A549 (cell line): ENCODE results near the gene CPO. TPM values are rescaled to one million over a fixed set of nuclear protein-coding genes. Genes with fewer than 3 reads are reported as not detected.

ENCODE experiments used
- ATAC-seq, 2 experiments: fragments of 200-7000 bp in 1 of 2; fragments of >200 bp in 1 of 2; cut with Nextera tagmentation in 1 of 2; cut with Tn5 transposase in 1 of 2; 3 replicates each; pipeline versions ENCODE4 v1.8.0 to v1.9.1; 2018 to 2020; ENCODE audit warnings: mild to moderate bottlenecking in 1 of 2, moderate library complexity in 1 of 2
- CTCF ChIA-PET: fragments of 300-600 bp; sonication (Branson Sonifier 250); formaldehyde crosslinking; extraction: SDS; loops from one replicate; lab custom pipeline; 2021; ENCODE audit warnings: antibody characterized with exemption, inconsistent platforms; lab: Yijun Ruan, JAX
- POLR2A ChIA-PET: fragments of 350-600 bp; formaldehyde crosslinking; extraction: SDS; loops from one replicate; lab custom pipeline; 2021; ENCODE audit warnings: antibody characterized with exemption, inconsistent platforms; lab: Yijun Ruan, JAX
- DNase-seq, 2 experiments: peaks; one replicate each; pipeline versions ENCODE4 v3.0.0 to v3.0.0-alpha.2; 2011 to 2016; ENCODE audit warnings: low read depth in 1 of 2, low spot score in 1 of 2
- FAIRE-seq: peaks from 2 replicates; lab custom pipeline; 2011; peaks lifted over from hg19 to GRCh38; lab: Jason Lieb, UNC
- H3K27ac ChIP-seq, 2 experiments: fragments of >200 bp; sonication (Bioruptor Twin); formaldehyde crosslinking; 3 replicates each; pipeline ENCODE4 v1.5.1; 2016 to 2017
- H3K4me1 ChIP-seq: fragments of >200 bp; sonication (Bioruptor Twin); formaldehyde crosslinking; 3 replicates; pipeline ENCODE4 v1.6.1; 2016
- H3K4me2 ChIP-seq: fragments of >200 bp; sonication (Bioruptor Twin); formaldehyde crosslinking; 3 replicates; pipeline ENCODE4 v1.6.1; 2016
- H3K4me3 ChIP-seq: fragments of >200 bp; sonication (Bioruptor Twin); formaldehyde crosslinking; 3 replicates; pipeline ENCODE4 v1.5.1; 2016
- H3K9me3 ChIP-seq: fragments of >200 bp; sonication (Bioruptor Twin); formaldehyde crosslinking; 3 replicates; pipeline ENCODE4 v1.6.1; 2016
- BCL3 ChIP-seq: fragments of >200 bp; sonication (Bioruptor Twin); formaldehyde crosslinking; IDR thresholded peaks from 3 replicates; pipeline ENCODE4 v1.6.1; 2016
- BHLHE40 ChIP-seq: IDR thresholded peaks from 2 replicates; pipeline ENCODE4 v1.6.1; 2012; ENCODE audit warnings: low read depth, low read length, inconsistent platforms
- CBX2 ChIP-seq: fragments of 200-600 bp; sonication (generic); IDR thresholded peaks from 2 replicates; pipeline ENCODE4 v1.6.1; 2016; ENCODE audit warnings: low read depth, mild to moderate bottlenecking, borderline replicate concordance
- CBX8 ChIP-seq: fragments of 200-600 bp; sonication (generic); IDR thresholded peaks from 2 replicates; pipeline ENCODE4 v1.6.1; 2016
- CHD2 ChIP-seq: fragments of 150-350 bp; IDR thresholded peaks from 2 replicates; pipeline ENCODE4 v1.6.1; 2014; ENCODE audit warnings: low read length; ENCODE audit not compliant: partially characterized antibody
- CHD4 ChIP-seq: fragments of 200-600 bp; sonication (generic); IDR thresholded peaks from 2 replicates; pipeline ENCODE4 v1.6.1; 2016; ENCODE audit warnings: antibody characterized with exemption, mild to moderate bottlenecking, borderline replicate concordance
- CTCF ChIP-seq: fragments of >200 bp; sonication (Bioruptor Twin); formaldehyde crosslinking; IDR thresholded peaks from 3 replicates; pipeline ENCODE4 v1.5.1; 2016
- ESRRA ChIP-seq: fragments of 150-350 bp; IDR thresholded peaks from 2 replicates; pipeline ENCODE4 v1.6.1; 2014; ENCODE audit warnings: mild to moderate bottlenecking, low read length, borderline replicate concordance
- FOSB ChIP-seq: fragments of 250-450 bp; sonication (Bioruptor Pico); IDR thresholded peaks from 2 replicates; pipeline ENCODE4 v1.5.0; 2020; ENCODE audit warnings: mild to moderate bottlenecking, moderate library complexity
- HMGXB4 ChIP-seq: fragments of 250-450 bp; sonication (Bioruptor Pico); IDR thresholded peaks from 2 replicates; pipeline ENCODE4 v1.5.0; 2021; ENCODE audit warnings: mild to moderate bottlenecking, moderate library complexity, borderline replicate concordance
- HOXA7 ChIP-seq: fragments of 250-450 bp; sonication (Bioruptor Pico); IDR thresholded peaks from 2 replicates; pipeline ENCODE4 v1.5.0; 2020; ENCODE audit warnings: mild to moderate bottlenecking, moderate library complexity
- HOXB5 ChIP-seq: fragments of 250-450 bp; sonication (Bioruptor Pico); IDR thresholded peaks from 2 replicates; pipeline ENCODE4 v1.5.0; 2020; ENCODE audit warnings: mild to moderate bottlenecking, moderate library complexity
- JUN ChIP-seq, 2 experiments: fragments of >200 bp; sonication (Bioruptor Twin); formaldehyde crosslinking; IDR thresholded peaks; 2 replicates in 1 of 2; 3 replicates in 1 of 2; pipeline ENCODE4 v1.6.1; 2016 to 2017
- MAX ChIP-seq: IDR thresholded peaks from 2 replicates; pipeline ENCODE4 v1.6.1; 2012
- MYC ChIP-seq: IDR thresholded peaks from 2 replicates; pipeline ENCODE4 v1.6.1; 2012; ENCODE audit warnings: mild to moderate bottlenecking, inconsistent platforms, low read length, improper control_type of control experiment, borderline replicate concordance
- PBX3 ChIP-seq: IDR thresholded peaks from 2 replicates; pipeline ENCODE4 v1.6.1; 2012
- POLR2A ChIP-seq: IDR thresholded peaks from 2 replicates; pipeline ENCODE4 v1.6.1; 2012; ENCODE audit warnings: mild to moderate bottlenecking, low read length
- REST ChIP-seq: fragments of 200-600 bp; sonication (generic); IDR thresholded peaks from 2 replicates; pipeline ENCODE4 v1.6.1; 2016; ENCODE audit warnings: antibody characterized with exemption, mild to moderate bottlenecking, moderate library complexity
- RFX5 ChIP-seq: fragments of 450-650 bp; IDR thresholded peaks from 2 replicates; pipeline ENCODE4 v1.7.1; 2014; ENCODE audit warnings: antibody characterized with exemption, mild to moderate bottlenecking, moderate library complexity
- SREBF2 ChIP-seq: fragments of 450-650 bp; IDR thresholded peaks from 2 replicates; pipeline ENCODE4 v1.6.1; 2014; ENCODE audit warnings: mild to moderate bottlenecking, moderate library complexity
- TP53 ChIP-seq: fragments of 250-450 bp; sonication (Bioruptor Pico); IDR thresholded peaks from 2 replicates; pipeline ENCODE4 v1.5.0; 2021; ENCODE audit warnings: mild to moderate bottlenecking, moderate library complexity
- ZNF302 ChIP-seq: fragments of 250-450 bp; sonication (Bioruptor Pico); IDR thresholded peaks from 2 replicates; pipeline ENCODE4 v1.9.0; 2021; ENCODE audit warnings: inconsistent platforms, mild to moderate bottlenecking, moderate library complexity
- ZSCAN20 ChIP-seq: fragments of 250-450 bp; sonication (Bioruptor Pico); IDR thresholded peaks from 2 replicates; pipeline ENCODE4 v1.8.0; 2022; ENCODE audit warnings: mild to moderate bottlenecking, moderate library complexity
- WGBS: methylation state at CpG from one replicate; pipeline ENCODE4 v1.1.6; 2017; ENCODE audit errors: missing lambda C conversion rate; 5-methylcytosine and 5-hydroxymethylcytosine counted together
- polyA plus RNA-seq, 4 experiments: library from polyadenylated mRNA; depleted of rRNA in 3 of 4; stranded (reverse); fragments of >200 nt; fragmentation: RNase III in 1 of 4; extraction: RNeasy Plus Mini Kit Qiagen cat#74134 plus additional on column Dnase treatment in 1 of 4; gene quantifications; 2 replicates in 3 of 4; 3 replicates in 1 of 4; pipeline ENCODE4 v1.2.3, GENCODE V29; 2011 to 2017

Gene CPO
- polyA plus RNA-seq, 2 of the 4 experiments (the other 2 are of a cell fraction): 0.09 to 0.18 TPM

- FAIRE-seq (no peak), DNase-seq (no peak), ATAC-seq (no peak)
- Histone ChIP-seq H3K4me1 (no peaks in the 10 kb centered on the region), H3K27ac (no peak overlapping the region), H3K4me2 (no peak overlapping the region), H3K9me3 (peaks cover 8% of the 10 kb centered on the region; the same call in 2 of the 3 replicates), H3K4me3 (no peak overlapping the region)
- WGBS: 20% methylated on average over 2 of the region's 2 CpGs
- ChIA-PET CTCF (interaction anchor here (0.6 to 5.1 kb wide), 3 partner anchors 10 to 479 kb away, joined by 3 to 17 read pairs (median 3); no protein-coding TSS in a partner anchor), POLR2A (no interaction called here)
- TF ChIP-seq SREBF2 (no peak), REST (no peak), HOXB5 (CRISPR knock-in tag) (no peak), BCL3 (no peak), JUN (IDR thresholded peaks at IDR 0.05) (no peak), CHD2 (no peak), TP53 (CRISPR knock-in tag) (no peak), CBX8 (no peak), POLR2A (no peak), ESRRA (no peak), CHD4 (no peak), ZNF302 (CRISPR knock-in tag) (no peak), RFX5 (no peak)
Observed at GRCh38 chr2:206993396-206993911, 54.1 kb downstream of the CPO start.

- no peak for FAIRE-seq
- Histone ChIP-seq H3K27ac (no peak overlapping the region), H3K4me3 (no peak overlapping the region), H3K4me1 (no peaks in the 10 kb centered on the region), H3K9me3 (peaks cover 8% of the 10 kb centered on the region; the same call in 2 of the 3 replicates), H3K4me2 (no peak overlapping the region)
- TF ChIP-seq BHLHE40 (no peak), MYC (no peak), TP53 (CRISPR knock-in tag) (no peak), HOXA7 (CRISPR knock-in tag) (no peak), CTCF (no peak), FOSB (CRISPR knock-in tag) (no peak), POLR2A (no peak), PBX3 (no peak), HMGXB4 (CRISPR knock-in tag) (no peak), ZSCAN20 (CRISPR knock-in tag) (no peak), CHD4 (no peak), CBX2 (no peak), CHD2 (no peak), MAX (no peak)
- 70% methylated on average over 4 of the region's 4 CpGs for WGBS
- ChIA-PET POLR2A (no interaction called here), CTCF (interaction anchor here (0.6 to 0.7 kb wide), 2 partner anchors 11 to 479 kb away, joined by 3 read pairs; no protein-coding TSS in a partner anchor)
- no peak for ATAC-seq
- no peak for DNase-seq
Observed at GRCh38 chr2:206993964-206994363, 54.6 kb downstream of the CPO start.
